NCI-H510A (cell line): ENCODE measurements around the gene TSPY8.
"Not testable (repeated sequence)": the region's sequence is repeated elsewhere in the genome, so short reads cannot be mapped to it uniquely, and the experiment has no call there.

ENCODE experiments used
- DNase-seq: peaks from one replicate; lab custom pipeline; 2025; lab: John Stamatoyannopoulos, UW

TSPY8 gene

GRCh38 chrY:9357497-9357896 is at the start of gene TSPY8:
TSPY8 (plus strand) TSS chrY:9357797; CDS start chrY:9357843, 46 bp downstream.
- not testable (repeated sequence) for DNase-seq

GRCh38 chrY:9320996-9321395 is 36.6 kb upstream of the TSPY8 start:
- no peak for DNase-seq

- not testable (repeated sequence) for DNase-seq
These were observed 20.4 kb upstream of the TSPY8 start, which contains the start of gene TSPY4 for GRCh38 chrY:9337164-9337563. TSPY4 (plus strand) TSS chrY:9337464; CDS start chrY:9337510, 46 bp downstream.

- DNase-seq = not testable (repeated sequence)
These were observed 38.9 kb downstream of the TSPY8 start for GRCh38 chrY:9396527-9396926.

- DNase-seq = not testable (repeated sequence)
These were observed 40.5 kb downstream of the TSPY8 start, which contains the start of gene TSPY3 for GRCh38 chrY:9398121-9398520. TSPY3 (plus strand) TSS chrY:9398421; CDS start chrY:9398467, 46 bp downstream.
